ENCODE results near the gene DCLK2.

GRCh38 chr4:150158041-150158440, 79.8 kb downstream of the DCLK2 start:
- TF ChIP-seq EZH2 (IDR thresholded peaks at IDR 0.05; ENCODE audit: low read length, unreplicated experiment) = no peak
- TF ChIP-seq, protein P1, sequence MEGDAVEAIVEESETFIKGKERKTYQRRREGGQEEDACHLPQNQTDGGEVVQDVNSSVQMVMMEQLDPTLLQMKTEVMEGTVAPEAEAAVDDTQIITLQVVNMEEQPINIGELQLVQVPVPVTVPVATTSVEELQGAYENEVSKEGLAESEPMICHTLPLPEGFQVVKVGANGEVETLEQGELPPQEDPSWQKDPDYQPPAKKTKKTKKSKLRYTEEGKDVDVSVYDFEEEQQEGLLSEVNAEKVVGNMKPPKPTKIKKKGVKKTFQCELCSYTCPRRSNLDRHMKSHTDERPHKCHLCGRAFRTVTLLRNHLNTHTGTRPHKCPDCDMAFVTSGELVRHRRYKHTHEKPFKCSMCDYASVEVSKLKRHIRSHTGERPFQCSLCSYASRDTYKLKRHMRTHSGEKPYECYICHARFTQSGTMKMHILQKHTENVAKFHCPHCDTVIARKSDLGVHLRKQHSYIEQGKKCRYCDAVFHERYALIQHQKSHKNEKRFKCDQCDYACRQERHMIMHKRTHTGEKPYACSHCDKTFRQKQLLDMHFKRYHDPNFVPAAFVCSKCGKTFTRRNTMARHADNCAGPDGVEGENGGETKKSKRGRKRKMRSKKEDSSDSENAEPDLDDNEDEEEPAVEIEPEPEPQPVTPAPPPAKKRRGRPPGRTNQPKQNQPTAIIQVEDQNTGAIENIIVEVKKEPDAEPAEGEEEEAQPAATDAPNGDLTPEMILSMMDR (conservative IDR thresholded peaks at IDR 0.05; ENCODE audit: low read depth, low read length) = no peak
